SW480 (cell line): ENCODE measurements around the gene GALNT10.

ENCODE experiments used
- DNase-seq: peaks from one replicate; pipeline ENCODE4 v3.0.0-alpha.2; 2016; ENCODE audit warnings: low spot score

Gene GALNT10

DNA sequence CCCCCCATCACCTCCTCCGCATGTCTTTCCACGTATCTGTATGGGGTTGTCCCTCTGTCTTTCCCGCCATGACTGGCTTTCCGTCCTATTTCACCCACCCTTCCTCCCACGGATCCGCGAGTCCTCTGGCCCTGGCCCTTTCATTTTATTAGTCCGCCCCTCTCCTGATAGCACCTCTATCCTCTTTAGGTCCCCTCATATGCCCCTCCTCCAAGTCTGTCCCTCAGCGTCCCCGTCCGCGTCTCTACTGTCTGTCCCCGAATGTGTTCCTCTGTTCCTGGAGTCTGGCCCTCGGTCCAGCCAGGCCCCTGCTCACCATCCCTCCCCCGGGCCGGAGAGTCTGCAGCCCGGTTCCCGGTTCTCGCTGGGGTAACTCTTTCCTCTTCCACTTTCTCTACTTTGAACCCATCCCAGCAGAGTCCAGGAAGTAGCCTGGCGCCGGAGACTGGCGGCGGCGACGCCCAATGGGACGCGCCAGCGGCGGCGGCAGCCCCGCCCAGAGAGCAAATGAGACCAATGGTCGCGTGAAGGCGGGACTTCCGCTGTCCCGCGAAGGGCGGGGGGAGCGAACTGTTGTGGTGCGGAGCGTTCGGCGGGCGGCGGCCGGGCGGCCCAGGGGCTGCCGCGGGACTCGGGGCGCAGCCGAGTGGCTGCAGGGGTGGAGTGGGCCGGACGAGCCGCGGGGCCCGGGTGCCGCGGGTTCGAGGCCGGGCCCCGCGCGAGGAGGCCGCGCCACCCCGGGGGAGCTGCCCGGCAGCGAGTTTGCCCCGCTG is 255.1 kb downstream of the GALNT10 start, which contains the start of gene SAP30L:
Gene SAP30L (plus strand): TSS at position 576 of the 773 bp plus-strand sequence. CDS start 608 bp downstream, outside the sequence.
- peak; percentile 94 for DNase-seq

DNA sequence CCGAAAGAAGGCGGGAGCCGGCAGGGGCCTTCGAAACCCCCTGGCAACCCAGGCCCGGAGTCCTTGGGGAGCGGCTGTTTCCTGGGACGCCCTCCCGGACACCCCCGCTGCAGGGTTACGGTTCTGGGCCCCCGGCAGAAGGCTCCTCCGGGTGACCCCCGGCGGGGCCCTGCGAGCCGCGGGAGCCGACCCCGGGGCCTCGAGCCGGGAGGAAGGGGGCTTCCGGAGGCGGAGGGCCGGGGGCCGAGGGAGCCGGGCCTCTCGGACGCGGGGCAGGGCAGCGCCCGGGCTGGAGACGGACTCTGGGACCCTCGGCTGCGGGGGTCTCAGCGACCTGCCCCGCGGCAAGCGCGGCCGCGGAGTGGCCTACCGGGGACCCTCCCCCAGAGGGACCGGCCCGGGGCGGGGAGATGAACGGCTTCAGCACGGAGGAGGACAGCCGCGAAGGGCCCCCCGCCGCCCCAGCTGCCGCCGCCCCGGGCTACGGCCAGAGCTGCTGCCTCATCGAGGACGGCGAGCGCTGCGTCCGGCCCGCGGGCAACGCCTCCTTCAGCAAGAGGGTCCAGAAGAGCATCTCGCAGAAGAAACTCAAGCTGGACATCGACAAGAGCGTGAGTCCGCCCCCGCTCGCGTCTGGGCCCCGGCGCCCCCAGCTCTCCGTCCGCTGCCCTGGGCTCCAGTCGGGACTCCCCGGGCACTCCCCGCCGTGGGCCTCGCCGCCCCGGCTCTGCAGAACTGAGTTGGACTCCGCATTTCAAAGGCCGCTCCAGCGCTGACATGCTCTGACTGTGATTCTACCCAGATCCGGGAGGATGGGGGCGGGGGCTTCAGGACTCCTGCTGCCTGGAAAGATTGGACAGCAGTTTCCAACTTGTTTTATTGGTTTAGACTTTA is 255.9 kb downstream of the GALNT10 start:
- DNase-seq = peak; percentile 39

DNA sequence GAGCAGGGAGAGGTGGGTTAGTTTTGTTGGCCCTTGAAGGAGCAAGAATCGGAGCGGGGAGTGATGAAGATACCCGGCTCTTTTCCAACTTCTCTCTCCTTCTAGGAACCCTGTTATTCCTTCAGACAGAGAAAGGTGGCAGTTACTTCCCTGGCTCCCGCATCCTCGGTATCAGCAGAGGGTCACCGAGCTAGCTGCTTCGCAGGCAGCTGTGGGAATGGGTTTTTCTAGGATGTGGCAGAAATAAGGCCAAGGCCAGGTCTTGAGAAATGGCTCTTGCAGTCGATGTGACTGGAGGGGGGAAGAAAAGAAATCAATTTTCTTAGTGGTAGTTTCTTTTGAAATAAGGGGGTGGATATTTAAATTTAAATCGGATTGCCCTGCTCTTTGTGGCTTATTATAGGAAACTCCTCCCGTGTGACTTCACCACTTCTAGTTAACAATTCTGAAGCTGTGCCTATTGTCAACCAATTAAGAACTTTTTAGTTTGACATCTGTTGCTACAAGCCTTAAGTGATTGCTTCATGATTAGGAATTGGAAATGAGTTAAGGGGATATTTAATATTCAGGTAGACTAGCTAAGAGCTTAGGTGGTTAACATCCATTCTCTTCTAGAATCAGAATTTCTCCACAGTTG is 256.7 kb downstream of the GALNT10 start:
- no peak for DNase-seq

DNA sequence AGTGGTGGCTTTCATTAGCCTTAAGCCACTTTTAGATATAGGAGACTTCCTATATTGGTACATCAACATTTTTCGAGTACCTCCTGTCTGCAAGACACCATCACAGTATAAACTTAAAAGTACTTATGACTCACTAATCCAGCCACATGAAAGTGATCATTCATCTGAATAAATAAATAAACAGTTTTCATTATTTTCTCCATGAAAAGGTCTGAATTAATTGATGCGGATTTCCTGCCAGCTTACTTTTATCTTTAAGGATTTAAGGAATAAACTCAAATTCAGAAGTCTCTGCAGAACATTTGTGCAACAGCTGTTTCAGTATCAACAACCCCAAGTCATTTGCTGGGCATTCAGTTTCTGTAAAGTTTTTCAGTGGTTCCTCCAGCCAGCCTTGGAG is 259.3 kb downstream of the GALNT10 start:
- peak; percentile 77 for DNase-seq

DNA sequence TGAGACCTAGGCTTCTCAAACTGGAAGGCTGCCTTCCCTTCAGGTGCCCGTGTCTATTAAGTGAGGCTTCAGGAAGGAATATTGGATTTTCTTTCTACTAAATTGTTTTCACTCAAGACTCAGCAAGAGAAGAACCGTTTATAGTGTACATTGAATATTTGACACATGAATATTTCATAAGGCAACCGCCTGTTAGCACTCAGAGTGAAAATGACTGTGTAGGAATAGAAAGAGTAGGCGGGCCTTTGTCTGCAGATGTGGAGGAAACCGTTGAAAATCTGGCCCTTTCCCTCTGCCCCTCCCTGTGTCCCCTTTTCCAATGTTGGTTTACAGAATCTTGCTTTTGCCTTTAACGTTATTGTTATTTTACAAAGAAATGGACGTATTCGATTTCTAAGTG is 261.4 kb downstream of the GALNT10 start:
- DNase-seq = no peak

DNA sequence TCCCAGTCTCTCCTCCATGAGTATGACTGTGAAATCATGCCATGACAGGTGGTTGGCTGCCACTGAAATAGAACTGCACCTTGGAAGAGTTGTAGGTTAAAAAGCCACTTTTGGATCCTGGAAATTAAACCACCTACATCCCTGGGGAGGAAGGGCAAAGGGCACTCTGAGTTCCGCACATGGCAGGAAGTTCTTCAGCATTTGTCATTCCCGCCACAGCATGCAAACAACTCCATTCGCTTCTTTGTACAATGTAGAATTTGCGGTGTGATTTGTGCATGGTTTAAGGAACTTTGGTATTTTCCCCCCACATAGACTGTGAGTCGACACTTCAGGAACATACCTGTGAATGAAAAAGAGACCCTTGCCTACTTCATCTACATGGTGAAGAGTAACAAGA is 265.1 kb downstream of the GALNT10 start:
- no peak for DNase-seq

DNA sequence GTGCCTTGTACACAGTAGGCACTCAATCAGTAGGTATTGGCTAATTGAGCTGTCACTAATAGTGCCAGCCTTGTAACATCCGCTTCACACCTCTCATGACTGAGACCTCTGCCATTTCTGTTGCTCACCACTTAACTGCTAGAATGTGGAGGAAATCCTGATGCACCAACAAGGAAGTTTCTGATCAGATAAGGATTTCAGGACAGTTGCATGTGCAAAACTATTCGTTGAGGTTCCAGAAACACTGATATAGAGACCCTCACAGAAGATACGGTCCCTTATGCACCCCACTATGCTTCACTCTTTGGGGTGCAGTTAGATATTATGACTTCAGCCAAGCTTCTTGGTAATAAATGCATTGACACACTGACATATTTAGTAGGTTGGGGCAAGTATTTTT is 266.0 kb downstream of the GALNT10 start:
- DNase-seq = no peak

DNA sequence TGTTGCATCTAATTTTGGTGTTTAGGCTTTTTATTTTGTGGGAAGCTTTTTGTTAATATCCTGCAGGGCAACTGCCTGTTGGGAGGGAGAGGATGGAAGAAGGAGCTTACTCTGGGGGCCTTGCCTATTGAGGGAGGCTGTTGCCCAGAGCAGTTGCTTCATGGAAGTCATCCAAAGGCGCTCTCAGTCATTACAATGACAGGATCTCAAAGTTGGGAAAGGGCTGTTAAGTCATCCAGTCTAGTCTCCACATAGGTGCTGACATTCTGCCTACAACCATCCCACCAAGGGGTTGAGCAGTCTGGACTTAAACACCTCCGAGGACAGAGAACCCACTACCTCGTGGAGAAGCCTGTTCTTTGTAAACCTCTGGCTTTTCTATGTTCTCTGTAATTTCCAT is 268.5 kb downstream of the GALNT10 start:
- no peak for DNase-seq

DNA sequence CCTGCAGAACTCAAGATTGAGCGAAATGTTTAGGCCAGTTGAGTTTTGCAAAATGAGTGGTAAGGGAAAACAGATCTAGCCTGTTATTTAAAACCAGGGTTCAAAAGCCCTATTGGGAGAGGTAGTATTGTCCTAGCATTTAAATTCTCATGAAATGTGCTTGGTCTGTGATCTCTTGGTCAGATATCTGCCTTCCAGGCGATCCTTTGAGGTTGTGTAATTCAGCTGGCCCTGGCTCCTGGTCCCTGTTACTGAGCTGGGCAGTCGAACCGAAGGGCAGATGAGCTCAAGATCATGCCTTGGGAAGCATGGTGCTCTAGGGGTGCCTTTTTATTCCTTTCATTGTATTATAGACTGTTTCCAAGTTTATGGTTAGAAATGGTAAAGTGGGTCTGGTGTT is 269.6 kb downstream of the GALNT10 start:
- no peak for DNase-seq

DNA sequence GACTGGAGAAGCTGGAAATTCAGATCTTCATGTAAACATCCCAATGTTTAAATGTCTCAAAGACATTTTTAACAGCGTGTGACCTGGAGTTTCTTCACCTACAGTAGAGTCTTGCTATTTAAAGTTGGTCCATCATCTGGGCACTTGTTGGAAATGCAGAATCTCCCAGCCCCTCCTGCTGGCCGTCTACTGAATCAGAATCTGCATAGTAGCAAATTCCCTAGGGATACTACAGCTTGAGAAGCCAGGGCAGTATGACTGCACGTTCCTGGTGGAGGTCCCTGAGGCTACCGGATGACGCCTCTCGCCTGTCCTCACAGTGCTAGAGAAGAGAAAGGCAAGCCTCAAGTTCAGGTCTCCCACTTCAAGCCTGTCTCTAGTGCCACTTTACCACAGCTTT is 271.0 kb downstream of the GALNT10 start:
- peak; percentile 21 for DNase-seq

DNA sequence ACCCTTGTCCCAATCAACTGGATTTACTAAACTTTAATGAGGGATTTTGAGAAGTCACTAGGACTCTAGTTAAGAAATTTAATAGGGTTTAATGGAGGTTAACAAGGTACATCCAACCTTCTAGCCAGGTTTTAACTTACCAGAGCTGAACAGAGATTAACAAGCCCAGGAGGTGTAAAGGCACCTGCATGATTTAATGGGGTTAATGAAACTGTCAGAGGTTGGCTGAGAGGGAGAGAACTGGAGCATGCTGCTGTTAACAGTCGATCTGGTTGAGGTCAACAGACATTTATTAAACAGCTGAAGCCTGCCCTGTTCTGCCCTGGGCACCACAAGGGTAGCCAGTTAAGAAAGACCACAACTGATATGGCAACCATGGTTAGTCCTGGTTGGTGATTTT is 273.9 kb downstream of the GALNT10 start:
- no peak for DNase-seq

DNA sequence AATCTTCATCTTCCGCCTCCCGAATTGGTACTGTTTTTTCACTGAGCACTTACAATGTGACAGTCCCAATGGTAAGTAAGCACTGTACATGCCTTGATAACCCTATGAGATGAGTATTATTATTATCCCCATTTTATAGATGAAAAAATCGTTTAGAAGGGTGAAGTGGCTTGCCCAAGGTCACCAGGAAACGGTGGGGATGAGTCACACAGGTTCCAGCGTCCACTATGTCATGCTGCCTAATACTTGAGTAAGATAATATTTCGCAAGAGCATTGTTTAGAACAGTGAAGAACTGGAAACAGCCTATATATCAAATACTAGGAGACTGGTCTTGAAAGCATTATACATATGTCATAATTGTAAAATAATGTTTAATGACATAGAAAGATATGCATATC is 274.6 kb downstream of the GALNT10 start:
- DNase-seq = peak; percentile 48

DNA sequence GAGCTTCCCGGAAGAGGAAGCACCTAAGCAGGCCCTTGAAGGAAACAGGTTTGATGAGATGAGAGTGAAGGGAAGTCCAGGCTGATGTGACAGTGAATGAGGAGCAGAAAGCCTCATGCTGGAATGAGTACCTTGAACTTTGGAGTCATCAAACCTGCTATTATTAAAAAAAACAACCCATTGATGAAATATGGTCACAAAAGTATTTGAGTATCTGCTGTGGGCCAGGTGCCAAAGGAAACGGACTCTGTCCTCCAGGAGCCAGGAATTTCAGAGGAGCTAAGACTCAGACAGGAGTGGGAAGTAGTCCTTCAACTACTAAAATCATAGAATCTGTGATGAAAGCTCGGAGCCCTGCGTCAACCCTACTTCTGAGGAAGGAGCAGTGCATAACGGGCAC is 275.6 kb downstream of the GALNT10 start:
- DNase-seq = no peak

DNA sequence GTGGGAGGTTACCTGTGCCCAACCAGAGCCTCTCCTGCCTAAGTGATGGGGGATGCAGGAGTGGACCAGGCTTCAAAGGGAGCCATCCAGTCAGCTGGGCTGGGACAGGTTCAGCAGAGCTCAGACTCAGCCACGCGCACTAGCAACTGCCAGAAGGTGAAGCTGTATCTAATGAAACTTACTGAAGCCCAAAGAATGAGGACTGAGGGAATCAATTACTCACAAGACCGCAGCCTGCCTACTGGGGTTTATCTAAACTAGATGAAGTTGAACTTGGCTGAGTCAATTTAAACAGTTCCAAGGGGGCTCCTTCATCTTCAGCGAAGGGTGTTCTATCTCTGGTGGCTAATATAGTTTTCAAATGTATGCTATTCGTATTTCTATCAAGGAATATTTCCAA is 276.1 kb downstream of the GALNT10 start:
- DNase-seq = no peak

DNA sequence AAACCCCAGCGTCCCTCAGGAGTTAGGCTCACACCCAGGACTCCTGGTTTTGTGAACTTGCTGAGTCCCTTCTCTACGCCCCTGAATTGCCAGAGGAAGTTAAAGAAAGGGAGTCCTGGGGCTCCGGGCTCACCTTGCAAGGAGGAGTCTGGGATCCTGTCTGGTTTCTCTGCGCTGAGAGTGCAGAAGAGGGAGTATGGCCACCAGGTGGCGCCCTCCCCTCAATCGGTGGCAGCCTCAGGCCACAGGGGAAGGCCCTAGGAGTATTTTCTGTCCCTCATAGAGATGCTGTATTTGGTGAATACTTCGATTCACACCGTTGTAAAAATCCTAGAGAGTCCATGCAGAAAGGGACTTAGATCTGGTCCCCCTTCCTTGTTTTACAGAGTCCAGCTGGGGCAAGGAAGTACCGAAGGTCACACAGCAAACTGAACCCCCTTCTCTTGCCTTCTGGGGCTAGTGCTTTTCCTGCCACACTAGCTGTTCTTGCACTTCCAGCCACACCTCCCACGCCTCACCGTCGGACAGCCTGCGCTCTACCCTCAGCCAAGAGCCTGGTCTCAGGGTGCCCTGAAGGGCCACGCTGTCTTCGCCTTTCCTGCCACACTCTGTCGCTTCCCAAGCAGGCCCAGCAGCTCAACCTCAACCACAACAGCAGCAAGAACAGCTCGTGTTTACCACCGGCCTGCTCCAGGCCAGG is 277.3 kb downstream of the GALNT10 start:
- peak; percentile 66 for DNase-seq

DNA sequence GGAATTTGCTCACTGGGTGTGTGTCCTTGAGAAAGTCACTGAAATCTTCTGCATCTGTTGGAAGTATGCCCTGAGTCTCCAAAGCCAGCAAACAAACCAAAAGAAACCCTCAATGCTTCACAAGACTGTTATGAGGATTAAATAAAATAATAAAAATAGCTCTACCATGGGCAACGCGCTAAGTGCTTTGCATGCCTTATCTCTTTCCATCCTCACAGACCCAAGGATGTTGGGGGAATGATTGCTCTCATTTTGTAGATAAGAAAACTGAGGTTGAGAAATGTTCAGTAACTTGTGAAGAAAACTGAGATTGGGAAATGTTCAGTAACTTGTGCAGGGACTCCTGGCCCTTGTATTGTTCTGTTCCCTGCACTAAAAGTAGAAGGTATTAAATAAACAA is 279.6 kb downstream of the GALNT10 start:
- no peak for DNase-seq
